ENCODE data around the gene CAPN12.

The CAPN12 gene

GRCh38 chr19:38725469-38726283 lies 18.6 kb downstream of the CAPN12 start:
- no peak overlapping the region for H3K9ac ChIP-seq (ENCODE audit: low read depth, low read length, poor library complexity, severe bottlenecking)
- H3K36me3 ChIP-seq (ENCODE audit: insufficient read depth, low read length), result peaks cover 84% of the 10 kb centered on the region; the same call in 1 of the 2 replicates
- TF ChIP-seq CTCF (conservative IDR thresholded peaks at IDR 0.05; ENCODE audit: low read length) (no peak), EZH2phosphoT487 (IDR thresholded peaks at IDR 0.05; ENCODE audit: borderline replicate concordance) (no peak)

GRCh38 chr19:38723990-38724854 lies 20.1 kb downstream of the CAPN12 start:
- no peaks in the 10 kb centered on the region for H3K9me3 ChIP-seq (ENCODE audit: insufficient read depth, low read depth, low read length)
- H3K36me3 ChIP-seq (ENCODE audit: insufficient read depth, low read length), result peaks cover 97% of the 10 kb centered on the region; the same call in 1 of the 2 replicates
- H3K9ac ChIP-seq (ENCODE audit: low read depth, low read length, poor library complexity, severe bottlenecking), result no peak overlapping the region
- H3K4me3 ChIP-seq (ENCODE audit: low read length, poor library complexity, severe bottlenecking), result no peak overlapping the region
- H3F3A ChIP-seq (ENCODE audit: low read depth), result no peaks in the 10 kb centered on the region
- H3K9me2 ChIP-seq (replicated peaks; ENCODE audit: low read depth, low read length), result no peaks in the 10 kb centered on the region
- TF ChIP-seq CTCF (conservative IDR thresholded peaks at IDR 0.05; ENCODE audit: low read length) (no peak), EZH2phosphoT487 (IDR thresholded peaks at IDR 0.05; ENCODE audit: borderline replicate concordance) (no peak)
- no peaks in the 10 kb centered on the region for H4K20me1 ChIP-seq (ENCODE audit: insufficient read depth, low read length, poor library complexity, severe bottlenecking)
- H3K79me2 ChIP-seq (ENCODE audit: insufficient read depth, low read length), result no peaks in the 10 kb centered on the region
- no peaks in the 10 kb centered on the region for H3K4me1 ChIP-seq (ENCODE audit: insufficient read depth, low read length, poor library complexity, severe bottlenecking)
- H3K27me3 ChIP-seq (ENCODE audit: insufficient read depth, low read length, poor library complexity, severe bottlenecking), result no peaks in the 10 kb centered on the region
- no peak overlapping the region for H2AFZ ChIP-seq (ENCODE audit: low read length)
- no peak overlapping the region for H3K4me2 ChIP-seq (ENCODE audit: low read depth, low read length, poor library complexity, severe bottlenecking)

More at GRCh38 chr19:38725469-38726283, 18.6 kb downstream of the CAPN12 start:
- Histone ChIP-seq H3K79me2 (ENCODE audit: insufficient read depth, low read length) (no peaks in the 10 kb centered on the region), H3K4me3 (ENCODE audit: low read length, poor library complexity, severe bottlenecking) (no peak overlapping the region), H3K4me1 (ENCODE audit: insufficient read depth, low read length, poor library complexity, severe bottlenecking) (no peaks in the 10 kb centered on the region), H2AFZ (ENCODE audit: low read length) (no peak overlapping the region), H3K9me2 (replicated peaks; ENCODE audit: low read depth, low read length) (no peaks in the 10 kb centered on the region), H3K4me2 (ENCODE audit: low read depth, low read length, poor library complexity, severe bottlenecking) (no peak overlapping the region), H3K27me3 (ENCODE audit: insufficient read depth, low read length, poor library complexity, severe bottlenecking) (no peaks in the 10 kb centered on the region), H3K9me3 (ENCODE audit: insufficient read depth, low read depth, low read length) (no peaks in the 10 kb centered on the region), H3F3A (ENCODE audit: low read depth) (no peaks in the 10 kb centered on the region), H4K20me1 (ENCODE audit: insufficient read depth, low read length, poor library complexity, severe bottlenecking) (peaks cover 3% of the 10 kb centered on the region)

GRCh38 chr19:38723606-38723965 lies 20.7 kb downstream of the CAPN12 start:
- no peaks in the 10 kb centered on the region for H3K9me3 ChIP-seq (ENCODE audit: insufficient read depth, low read depth, low read length)
- H3K27me3 ChIP-seq (ENCODE audit: insufficient read depth, low read length, poor library complexity, severe bottlenecking), result no peaks in the 10 kb centered on the region
- no peak overlapping the region for H2AFZ ChIP-seq (ENCODE audit: low read length)
- no peaks in the 10 kb centered on the region for H3K9me2 ChIP-seq (replicated peaks; ENCODE audit: low read depth, low read length)
- H3K4me3 ChIP-seq (ENCODE audit: low read length, poor library complexity, severe bottlenecking), result no peak overlapping the region
- H3K36me3 ChIP-seq (ENCODE audit: insufficient read depth, low read length), result peaks cover 97% of the 10 kb centered on the region; the same call in 1 of the 2 replicates
- no peaks in the 10 kb centered on the region for H3K79me2 ChIP-seq (ENCODE audit: insufficient read depth, low read length)
- no peak overlapping the region for H3K9ac ChIP-seq (ENCODE audit: low read depth, low read length, poor library complexity, severe bottlenecking)
- H4K20me1 ChIP-seq (ENCODE audit: insufficient read depth, low read length, poor library complexity, severe bottlenecking), result no peaks in the 10 kb centered on the region
- H3K4me1 ChIP-seq (ENCODE audit: insufficient read depth, low read length, poor library complexity, severe bottlenecking), result no peaks in the 10 kb centered on the region
- H3F3A ChIP-seq (ENCODE audit: low read depth), result no peaks in the 10 kb centered on the region
- no peak overlapping the region for H3K4me2 ChIP-seq (ENCODE audit: low read depth, low read length, poor library complexity, severe bottlenecking)
- TF ChIP-seq CTCF (conservative IDR thresholded peaks at IDR 0.05; ENCODE audit: low read length), result no peak
- TF ChIP-seq EZH2phosphoT487 (IDR thresholded peaks at IDR 0.05; ENCODE audit: borderline replicate concordance), result no peak
